Hematopoietic multipotent progenitor cell treated with erythropoietin and hydrocortisone succinate and interleukin-3 and kit ligand, for 4 days (in vitro differentiated cells): ENCODE data around the gene LCTL.
"Not testable (repeated sequence)": the region's sequence is repeated elsewhere in the genome, so short reads cannot be mapped to it uniquely, and the experiment has no call there.

Experiments
- DNase-seq: peaks from one replicate; pipeline ENCODE4 v3.0.0-alpha.2; 2015

Gene LCTL

GRCh38 chr15:66591322-66591862 is 25.6 kb upstream of the LCTL start:
- DNase-seq, result no peak

GRCh38 chr15:66590435-66590834 is 24.6 kb upstream of the LCTL start:
- no peak for DNase-seq

GRCh38 chr15:66589429-66589828 is 23.6 kb upstream of the LCTL start:
- not testable (repeated sequence) for DNase-seq

GRCh38 chr15:66588971-66589370 is 23.2 kb upstream of the LCTL start:
- no peak for DNase-seq

- DNase-seq, result peak; percentile 39
Measured at GRCh38 chr15:66588537-66588936, 22.7 kb upstream of the LCTL start.

GRCh38 chr15:66587749-66588148 is 22.0 kb upstream of the LCTL start:
- DNase-seq, result no peak

- no peak for DNase-seq
Measured at GRCh38 chr15:66587020-66587419, 21.2 kb upstream of the LCTL start.

GRCh38 chr15:66586155-66586976 is 20.6 kb upstream of the LCTL start:
- no peak for DNase-seq

- peak; percentile 27 for DNase-seq
Measured at GRCh38 chr15:66581972-66582537, 16.3 kb upstream of the LCTL start.

- peak; percentile 25 for DNase-seq
Measured at GRCh38 chr15:66580643-66581042, 14.8 kb upstream of the LCTL start.

GRCh38 chr15:66578286-66578875 is 12.6 kb upstream of the LCTL start:
- DNase-seq, result no peak

GRCh38 chr15:66574596-66574950 is 8.8 kb upstream of the LCTL start:
- DNase-seq, result no peak

- DNase-seq, result no peak
Measured at GRCh38 chr15:66573719-66574595, 8.2 kb upstream of the LCTL start.

GRCh38 chr15:66573348-66573718 is 7.5 kb upstream of the LCTL start:
- DNase-seq, result no peak

- DNase-seq, result no peak
Measured at GRCh38 chr15:66572146-66572545, 6.3 kb upstream of the LCTL start.

- no peak for DNase-seq
Measured at GRCh38 chr15:66570842-66571478, 5.2 kb upstream of the LCTL start.

GRCh38 chr15:66570327-66570726 is 4.5 kb upstream of the LCTL start:
- DNase-seq, result no peak

- DNase-seq, result no peak
Measured at GRCh38 chr15:66569461-66570137, 3.8 kb upstream of the LCTL start.

- no peak for DNase-seq
Measured at GRCh38 chr15:66567897-66568296, 2.1 kb upstream of the LCTL start.

GRCh38 chr15:66566963-66567531 is 1.2 kb upstream of the LCTL start:
- peak; percentile 87 for DNase-seq

- no peak for DNase-seq
Measured at GRCh38 chr15:66565141-66565641, 607 bp downstream of the LCTL start.
